Kidney (tissue), 14 donors: Measurements from ENCODE around the gene FAM221A. TPM values are rescaled to one million over a fixed set of nuclear protein-coding genes. Genes with fewer than 3 reads are reported as not detected.

Experiments
- DNase-seq, 5 donors: peaks; one replicate each; pipeline ENCODE4 v3.0.0-alpha.2; 2013 to 2020
- FAIRE-seq: peaks from 2 replicates; lab custom pipeline; 2012; peaks lifted over from hg19 to GRCh38; lab: Jason Lieb, UNC
- H3K27ac ChIP-seq, 2 donors: one replicate each; pipeline ENCODE4 v1.7.0; 2013; ENCODE audit warnings: low read depth in 2 of 2, low read length in 2 of 2, inconsistent platforms in 1 of 2
- H3K27me3 ChIP-seq: one replicate; pipeline ENCODE4 v1.7.1; 2013; ENCODE audit warnings: low read length, inconsistent platforms; ENCODE audit not compliant: control insufficient read depth, insufficient read depth
- H3K36me3 ChIP-seq, 3 donors: one replicate each; pipeline versions ENCODE4 v1.7.0 to v1.7.1; 2013; ENCODE audit warnings: low read length in 3 of 3, control low read depth in 1 of 3, inconsistent platforms in 1 of 3; ENCODE audit not compliant: insufficient read depth in 3 of 3, control insufficient read depth in 2 of 3
- H3K4me1 ChIP-seq, 3 donors: one replicate each; pipeline versions ENCODE4 v1.7.0 to v1.7.1; 2013; ENCODE audit warnings: low read length in 3 of 3, inconsistent platforms in 1 of 3, low read depth in 1 of 3; ENCODE audit not compliant: control insufficient read depth in 2 of 3, insufficient read depth in 2 of 3
- H3K4me3 ChIP-seq, 3 donors: one replicate each; pipeline versions ENCODE4 v1.7.0 to v1.8.1; 2013; ENCODE audit warnings: low read length in 3 of 3, control low read depth in 1 of 3, inconsistent platforms in 1 of 3
- H3K9ac ChIP-seq, 3 donors: one replicate each; pipeline versions ENCODE4 v1.7.0 to v1.7.1; 2013; ENCODE audit warnings: low read length in 3 of 3, control low read depth in 1 of 3, inconsistent platforms in 1 of 3
- H3K9me3 ChIP-seq, 3 donors: one replicate each; pipeline versions ENCODE4 v1.7.0 to v1.7.1; 2013; ENCODE audit warnings: low read length in 3 of 3, control low read depth in 1 of 3, inconsistent platforms in 1 of 3; ENCODE audit not compliant: control insufficient read depth in 2 of 3, insufficient read depth in 1 of 3
- CTCF ChIP-seq: IDR thresholded peaks from 3 replicates; pipeline ENCODE4 v1.5.1; 2012; ENCODE audit warnings: mild to moderate bottlenecking, moderate library complexity, borderline replicate concordance; ENCODE audit not compliant: insufficient read depth; ENCODE audit errors: extremely low read depth
- intact Hi-C: fragments of 100-400 bp; cut with DNase I; formaldehyde crosslinking; loops from one replicate; pipeline ENCODE4 v1.11.1; 2022
- polyA plus RNA-seq: library from polyadenylated mRNA; stranded (reverse); fragments of 350-450 nt; fragmentation: Illumina TruSeq; extraction: RNeasy Lipid Tissue Mini Kit (QIAGEN cat#74804); gene quantifications from one replicate; pipeline ENCODE4 v1.2.3, GENCODE V29; 2014; ENCODE audit warnings: low read depth, low replicate concordance; ENCODE audit not compliant: insufficient read depth
- total RNA-seq: library from RNA; stranded (reverse); fragmentation: NEBNext Ultra II Directional; extraction: Animal tissue kit (Norgen Biotek cat#: 25700); gene quantifications from one replicate; pipeline ENCODE4 v1.2.1, GENCODE V29; 2021
- donor health status: control.
- donor health status: control.
- donor health status: control.
- donor health status: control.
- donor health status: control.
- donor health status: DM: yes; HTN: yes; CAD: no.
- donor health status: Normal renal cell carcinoma (clear cell type).

FAM221A gene
- total and polyA plus RNA-seq, 2 donors from 2014 or later, result 8.6 to 8.7 TPM

- intact Hi-C loops, result no loop called here
- Histone ChIP-seq H3K27ac (no peak overlapping the region), H3K4me1 (no peaks in the 10 kb centered on the region), H3K27me3 (no peaks in the 10 kb centered on the region), H3K36me3 (no peaks in the 10 kb centered on the region), H3K9me3 (peaks cover 0 to 11% (median 6%) of the 10 kb centered on the region in 3 donors), H3K9ac (no peak overlapping the region), H3K4me3 (no peak overlapping the region)
- no peak for FAIRE-seq
- TF ChIP-seq CTCF, result no peak
- no peak for DNase-seq
Measured at GRCh38 chr7:23653942-23654341, 26.1 kb upstream of the FAM221A start.

GRCh38 chr7:23654508-23654907 is 25.5 kb upstream of the FAM221A start:
- Histone ChIP-seq H3K9ac (no peak overlapping the region), H3K27ac (no peak overlapping the region), H3K9me3 (peaks cover 0 to 11% (median 6%) of the 10 kb centered on the region in 3 donors), H3K36me3 (no peaks in the 10 kb centered on the region), H3K4me3 (no peak overlapping the region), H3K4me1 (no peaks in the 10 kb centered on the region), H3K27me3 (no peaks in the 10 kb centered on the region)
- intact Hi-C loops, result no loop called here
- DNase-seq, result no peak
- FAIRE-seq, result no peak
- peak; percentile 18 for TF ChIP-seq CTCF

- intact Hi-C loops, result no loop called here
- no peak for TF ChIP-seq CTCF
- H3K9me3 ChIP-seq, result peaks cover 0 to 11% (median 6%) of the 10 kb centered on the region in 3 donors
- FAIRE-seq (no peak), DNase-seq (no peak)
- no peaks in the 10 kb centered on the region for H3K4me1 ChIP-seq
- H3K27ac ChIP-seq, result no peak overlapping the region
- no peaks in the 10 kb centered on the region for H3K27me3 ChIP-seq
- H3K9ac ChIP-seq, result no peak overlapping the region
- H3K36me3 ChIP-seq, result no peaks in the 10 kb centered on the region
- H3K4me3 ChIP-seq, result no peak overlapping the region
Measured at GRCh38 chr7:23655433-23655832, 24.6 kb upstream of the FAM221A start.

- no peak overlapping the region for H3K27ac ChIP-seq
- DNase-seq (no peak), FAIRE-seq (no peak)
- no peaks in the 10 kb centered on the region for H3K36me3 ChIP-seq
- peaks cover 0 to 6% (median 6%) of the 10 kb centered on the region in 3 donors for H3K9me3 ChIP-seq
- intact Hi-C loops, result no loop called here
- H3K4me1 ChIP-seq, result no peaks in the 10 kb centered on the region
- H3K4me3 ChIP-seq, result no peak overlapping the region
- H3K27me3 ChIP-seq, result no peaks in the 10 kb centered on the region
- TF ChIP-seq CTCF, result no peak
- H3K9ac ChIP-seq, result no peak overlapping the region
Measured at GRCh38 chr7:23658831-23659427, 21.1 kb upstream of the FAM221A start.
